ENCODE results near the gene PANK4.

GRCh38 chr1:2513939-2514652, 12.3 kb downstream of the PANK4 start:
- TF ChIP-seq CTCF (IDR thresholded peaks at IDR 0.05) (no peak), POLR2AphosphoS5 (IDR thresholded peaks at IDR 0.05) (no peak)
